Vagina (tissue), 2 donors: Measurements from ENCODE around the gene FUS.

Source experiments
- POLR2A ChIP-seq, 2 donors: fragments of 450-650 bp; IDR thresholded peaks; one replicate each; pipeline ENCODE4 v1.6.1; 2017; ENCODE audit warnings: antibody characterized with exemption in 2 of 2, mild to moderate bottlenecking in 2 of 2, moderate library complexity in 2 of 2
- POLR2AphosphoS5 ChIP-seq, 2 donors: sonication (generic); formaldehyde crosslinking; IDR thresholded peaks; one replicate each; pipeline ENCODE4 v1.9.0; 2017; ENCODE audit warnings: antibody characterized with exemption in 2 of 2, mild to moderate bottlenecking in 2 of 2, low read depth in 1 of 2; ENCODE audit not compliant: insufficient read depth in 1 of 2
- TF ChIP-seq, protein P1 (sequence below), 3 experiments: fragments of 450-650 bp in 2 of 3; fragments of 200-600 bp in 1 of 3; sonication (generic) in 1 of 3; IDR thresholded peaks; one replicate each; pipeline ENCODE4 v1.5.1; 2017 to 2019; ENCODE audit warnings: antibody characterized with exemption in 3 of 3, mild to moderate bottlenecking in 2 of 3, moderate library complexity in 2 of 3

DNA sequence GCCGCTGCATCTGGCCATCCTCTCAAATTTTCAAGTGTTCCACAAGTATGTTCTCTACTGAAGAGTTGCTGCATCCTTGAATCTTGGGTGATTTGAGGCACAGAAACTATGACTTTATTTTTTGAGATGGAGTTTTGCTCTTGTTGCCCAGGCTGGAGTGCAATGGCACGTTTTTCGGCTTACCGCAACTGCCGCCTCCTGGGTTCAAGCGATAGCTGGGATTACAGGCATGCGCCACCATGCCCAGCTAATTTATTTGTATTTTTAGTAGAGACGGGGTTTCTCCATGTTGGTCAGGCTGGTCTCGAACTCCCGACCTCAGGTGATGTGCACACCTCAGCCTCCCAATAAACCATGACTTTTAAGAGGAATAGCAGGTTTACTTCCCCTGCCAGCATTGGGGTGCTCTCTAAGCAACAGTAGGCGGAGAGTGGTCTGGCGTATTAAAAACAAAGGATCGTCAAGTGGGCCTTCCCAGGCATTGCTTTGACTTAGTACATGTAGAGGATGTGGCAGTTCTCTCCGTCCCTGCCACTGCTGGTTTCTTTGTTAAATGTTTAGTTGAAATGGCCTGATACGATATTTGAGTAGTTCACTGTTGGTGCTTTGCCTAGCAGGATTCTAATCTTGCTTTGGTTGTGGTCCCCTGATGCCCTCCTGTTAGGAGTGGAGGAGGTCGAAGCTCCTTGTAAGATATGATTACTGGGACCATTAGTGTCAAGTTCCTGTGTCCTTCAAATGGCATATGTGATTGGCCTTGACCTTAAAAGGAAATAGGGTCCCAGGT, 13.1 kb downstream of the FUS start:
- TF ChIP-seq, protein P1, sequence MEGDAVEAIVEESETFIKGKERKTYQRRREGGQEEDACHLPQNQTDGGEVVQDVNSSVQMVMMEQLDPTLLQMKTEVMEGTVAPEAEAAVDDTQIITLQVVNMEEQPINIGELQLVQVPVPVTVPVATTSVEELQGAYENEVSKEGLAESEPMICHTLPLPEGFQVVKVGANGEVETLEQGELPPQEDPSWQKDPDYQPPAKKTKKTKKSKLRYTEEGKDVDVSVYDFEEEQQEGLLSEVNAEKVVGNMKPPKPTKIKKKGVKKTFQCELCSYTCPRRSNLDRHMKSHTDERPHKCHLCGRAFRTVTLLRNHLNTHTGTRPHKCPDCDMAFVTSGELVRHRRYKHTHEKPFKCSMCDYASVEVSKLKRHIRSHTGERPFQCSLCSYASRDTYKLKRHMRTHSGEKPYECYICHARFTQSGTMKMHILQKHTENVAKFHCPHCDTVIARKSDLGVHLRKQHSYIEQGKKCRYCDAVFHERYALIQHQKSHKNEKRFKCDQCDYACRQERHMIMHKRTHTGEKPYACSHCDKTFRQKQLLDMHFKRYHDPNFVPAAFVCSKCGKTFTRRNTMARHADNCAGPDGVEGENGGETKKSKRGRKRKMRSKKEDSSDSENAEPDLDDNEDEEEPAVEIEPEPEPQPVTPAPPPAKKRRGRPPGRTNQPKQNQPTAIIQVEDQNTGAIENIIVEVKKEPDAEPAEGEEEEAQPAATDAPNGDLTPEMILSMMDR (IDR thresholded peaks at IDR 0.05): no peak
- TF ChIP-seq POLR2A (IDR thresholded peaks at IDR 0.05) (no peak), POLR2AphosphoS5 (IDR thresholded peaks at IDR 0.05; ENCODE audit: insufficient read depth in 1 of 2, low read depth in 1 of 2) (no peak)
